ENCODE results near the gene TMEM43. TPM values are rescaled to one million over a fixed set of nuclear protein-coding genes. Genes with fewer than 3 reads are reported as not detected.

Gene TMEM43
- total RNA-seq, 1 donor from 2014 or later: 76.5 TPM

DNA sequence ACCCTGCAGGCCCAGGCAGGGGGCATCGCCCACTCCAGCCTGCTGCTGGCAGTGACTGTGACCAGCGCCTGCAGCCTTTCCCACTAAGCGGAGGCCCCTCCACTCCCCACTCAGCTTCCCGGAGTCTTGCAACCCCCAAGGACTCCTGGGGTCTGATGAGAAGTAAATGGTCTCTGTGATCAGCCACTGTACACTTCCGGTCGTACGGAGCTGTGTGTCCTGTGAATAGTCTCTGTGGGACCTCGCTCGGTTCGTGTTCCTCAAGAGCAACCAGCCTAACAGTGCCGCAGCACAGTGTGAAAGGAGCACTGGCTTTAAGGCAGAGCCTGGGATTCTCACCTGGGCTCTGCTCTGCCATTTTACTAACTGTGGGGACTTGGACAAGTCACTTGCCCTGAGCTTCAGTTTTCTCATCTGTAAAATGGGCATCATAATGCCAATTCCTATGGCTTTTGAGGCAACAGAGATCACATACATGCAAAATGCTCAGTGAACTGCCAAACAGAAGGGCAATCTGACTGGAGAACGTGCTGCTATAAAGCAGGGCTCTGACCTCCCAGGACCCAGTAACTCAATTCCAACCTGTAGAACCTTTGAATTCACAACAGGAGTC is 26.7 kb downstream of the TMEM43 start:
- DNase-seq (ENCODE audit: low spot score): no peak

DNA sequence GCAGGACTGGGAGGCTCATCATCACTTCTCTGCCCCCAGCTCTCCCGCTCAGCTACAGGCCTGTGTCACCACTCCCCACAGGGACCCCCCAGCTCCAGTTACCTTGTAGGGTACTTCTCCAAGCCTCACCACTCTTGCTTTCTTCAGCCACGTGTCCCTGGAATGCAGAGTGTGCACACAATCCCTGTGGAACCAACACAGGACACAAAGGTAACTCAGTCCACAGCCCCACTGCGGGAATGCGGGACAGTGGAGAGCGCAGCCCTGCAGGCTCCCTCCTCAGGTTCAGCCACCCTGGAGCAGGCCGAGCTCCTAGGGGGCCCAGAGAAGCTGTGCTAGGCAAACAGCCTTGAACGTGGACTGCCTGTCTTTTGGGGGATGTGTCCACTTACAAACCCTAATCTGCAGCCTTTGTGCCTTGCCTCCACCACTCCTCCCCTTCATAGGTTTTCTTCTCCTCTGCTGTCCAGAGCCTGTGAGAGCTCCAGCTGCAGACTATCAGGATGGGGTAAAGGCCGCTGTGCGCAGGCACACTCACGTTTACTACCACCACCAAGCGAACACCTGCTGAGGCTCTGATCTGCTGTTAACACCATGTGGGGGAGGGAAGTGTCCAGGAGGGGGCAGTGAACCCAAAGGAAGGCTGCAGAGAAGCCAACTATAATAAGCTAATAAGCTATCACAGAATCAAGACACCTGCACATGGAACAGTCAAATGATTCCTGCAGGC is 27.5 kb downstream of the TMEM43 start:
- no peak for DNase-seq (ENCODE audit: low spot score)

GRCh38 chr3:14152963-14153355 is 28.1 kb downstream of the TMEM43 start:
- no peak for DNase-seq (ENCODE audit: low spot score)

DNA sequence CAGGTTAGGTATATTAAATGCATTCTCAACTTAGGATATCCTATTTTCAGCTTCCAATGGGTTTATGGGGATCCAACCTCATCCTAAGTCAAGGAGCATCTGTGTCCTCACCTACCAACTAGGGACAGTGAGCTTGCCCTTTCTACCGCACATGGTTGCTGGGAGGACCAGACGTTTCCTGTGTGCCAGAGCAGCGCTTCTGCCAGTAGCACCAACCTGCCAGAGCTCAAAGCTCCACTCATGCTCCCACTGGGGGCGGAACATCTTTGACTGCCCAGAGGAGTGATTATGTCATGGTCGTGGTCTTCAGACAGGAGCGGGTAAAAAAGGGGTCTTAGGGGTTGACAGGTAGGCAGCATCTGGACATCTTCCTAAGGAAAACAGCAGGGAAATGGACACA is 28.8 kb downstream of the TMEM43 start:
- no peak for DNase-seq (ENCODE audit: low spot score)

DNA sequence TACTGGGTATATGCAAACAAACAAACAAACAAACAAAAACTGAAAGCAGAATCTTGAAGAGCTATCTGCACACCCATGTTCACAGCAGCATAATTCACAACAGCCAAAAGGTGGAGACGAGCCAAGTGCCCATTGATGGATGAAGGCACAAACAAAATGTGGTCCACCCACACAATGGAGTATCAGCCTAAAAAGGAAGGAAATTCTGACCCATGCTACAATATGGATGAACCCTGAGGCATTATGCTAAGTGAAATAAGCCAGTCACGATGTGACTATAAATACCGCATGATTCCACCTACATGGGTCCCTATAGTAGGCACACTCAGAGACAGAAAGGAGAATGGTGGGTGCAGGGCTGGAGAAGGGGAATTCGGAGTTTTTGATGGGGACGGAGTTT is 29.4 kb downstream of the TMEM43 start:
- no peak for DNase-seq (ENCODE audit: low spot score)

- DNase-seq (ENCODE audit: low spot score): no peak
Measured at GRCh38 chr3:14154895-14155440, 30.1 kb downstream of the TMEM43 start.

DNA sequence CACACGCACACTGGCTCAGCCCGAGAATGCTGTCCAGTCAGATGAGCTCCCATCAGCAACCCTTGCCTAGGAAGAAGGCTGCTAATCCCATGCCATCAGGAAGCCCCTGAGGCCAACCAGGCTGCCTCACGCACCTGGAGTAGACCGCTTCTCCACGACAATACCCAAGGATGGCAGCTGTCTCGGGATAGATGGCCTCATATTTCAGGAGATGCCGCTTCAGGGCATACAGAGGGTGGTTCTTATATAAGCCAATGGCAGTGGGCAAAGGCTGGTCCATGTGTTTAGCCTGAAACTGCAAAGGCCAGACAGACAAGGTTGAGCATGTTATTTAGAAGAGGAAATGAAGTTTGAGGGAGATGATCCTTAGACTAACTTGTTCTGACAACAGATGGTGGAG is 31.3 kb downstream of the TMEM43 start:
- no peak for DNase-seq (ENCODE audit: low spot score)

DNA sequence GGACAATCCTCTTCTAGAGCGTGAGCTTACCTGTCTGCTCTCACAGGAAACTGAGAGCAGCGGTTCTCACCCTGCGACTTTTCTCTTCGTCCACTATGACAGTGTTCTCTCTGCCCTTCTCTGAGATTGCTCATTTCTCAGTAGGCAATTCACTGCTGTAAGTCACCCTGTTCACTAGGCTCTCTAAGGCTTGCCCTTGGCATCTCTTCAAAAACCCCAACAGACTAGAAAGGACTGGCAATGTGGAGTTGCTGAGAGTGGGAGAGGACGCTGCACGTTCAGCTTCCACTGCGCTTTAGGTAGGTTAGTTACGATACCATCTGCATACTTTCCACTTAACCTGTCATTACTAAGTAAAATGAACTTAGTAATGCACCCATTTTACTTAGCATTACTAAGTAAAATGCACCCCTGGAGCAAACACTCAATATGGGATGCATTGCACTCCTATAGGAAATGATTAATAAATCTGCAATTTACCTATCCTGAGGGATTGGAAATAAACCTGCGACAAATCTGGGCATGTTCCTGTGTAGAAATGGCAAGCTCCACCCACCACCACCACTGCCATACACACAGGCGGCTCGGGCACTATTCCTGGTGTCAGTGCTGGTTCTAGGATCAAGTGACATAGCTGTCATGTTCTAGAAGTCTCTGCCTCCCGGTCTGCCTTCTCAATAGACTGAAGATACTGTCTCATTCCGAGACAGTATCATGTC is 32.1 kb downstream of the TMEM43 start:
- no peak for DNase-seq (ENCODE audit: low spot score)

- no peak for DNase-seq (ENCODE audit: low spot score)
Measured at GRCh38 chr3:14157951-14158350, 33.1 kb downstream of the TMEM43 start.

- DNase-seq (ENCODE audit: low spot score): no peak
Measured at GRCh38 chr3:14158370-14158769, 33.5 kb downstream of the TMEM43 start.

DNA sequence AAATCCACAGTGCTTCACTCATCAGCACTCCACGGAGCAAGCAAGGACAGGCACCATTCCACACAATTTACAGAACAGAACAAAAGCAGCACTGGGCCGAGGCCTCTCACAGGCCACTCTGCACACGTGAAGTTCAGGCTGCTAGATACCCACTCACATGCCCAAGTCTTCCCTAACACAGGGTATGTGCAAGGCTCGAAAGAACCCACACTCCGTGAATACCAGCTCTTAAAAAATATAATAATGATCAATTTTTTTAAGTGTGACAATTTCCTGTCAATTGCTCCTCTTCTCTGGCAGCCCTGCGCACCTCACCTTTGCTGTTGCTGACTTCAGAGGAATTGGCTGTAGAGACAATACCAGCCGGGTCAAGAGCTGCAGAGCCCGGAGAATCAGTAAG is 34.6 kb downstream of the TMEM43 start:
- no peak for DNase-seq (ENCODE audit: low spot score)

- DNase-seq (ENCODE audit: low spot score): no peak
Measured at GRCh38 chr3:14161282-14161681, 36.4 kb downstream of the TMEM43 start.

DNA sequence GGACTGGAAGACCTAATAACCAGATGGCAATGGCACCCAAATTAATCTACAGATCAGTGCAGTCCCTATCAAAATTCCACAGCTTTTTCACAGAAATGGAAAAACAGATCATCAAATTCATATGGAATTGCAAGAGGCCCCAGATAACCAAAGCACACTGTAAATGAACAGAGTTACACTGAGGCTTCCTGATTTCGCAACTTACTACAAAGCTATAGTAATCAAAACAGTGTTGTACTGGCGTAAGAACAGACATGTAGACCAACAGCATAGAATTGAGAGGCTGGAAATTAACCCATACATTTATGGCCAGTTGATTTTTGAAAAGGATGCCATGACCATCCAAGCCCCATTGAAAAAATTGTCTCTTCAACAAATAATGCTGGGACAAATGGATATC is 37.3 kb downstream of the TMEM43 start:
- no peak for DNase-seq (ENCODE audit: low spot score)

DNA sequence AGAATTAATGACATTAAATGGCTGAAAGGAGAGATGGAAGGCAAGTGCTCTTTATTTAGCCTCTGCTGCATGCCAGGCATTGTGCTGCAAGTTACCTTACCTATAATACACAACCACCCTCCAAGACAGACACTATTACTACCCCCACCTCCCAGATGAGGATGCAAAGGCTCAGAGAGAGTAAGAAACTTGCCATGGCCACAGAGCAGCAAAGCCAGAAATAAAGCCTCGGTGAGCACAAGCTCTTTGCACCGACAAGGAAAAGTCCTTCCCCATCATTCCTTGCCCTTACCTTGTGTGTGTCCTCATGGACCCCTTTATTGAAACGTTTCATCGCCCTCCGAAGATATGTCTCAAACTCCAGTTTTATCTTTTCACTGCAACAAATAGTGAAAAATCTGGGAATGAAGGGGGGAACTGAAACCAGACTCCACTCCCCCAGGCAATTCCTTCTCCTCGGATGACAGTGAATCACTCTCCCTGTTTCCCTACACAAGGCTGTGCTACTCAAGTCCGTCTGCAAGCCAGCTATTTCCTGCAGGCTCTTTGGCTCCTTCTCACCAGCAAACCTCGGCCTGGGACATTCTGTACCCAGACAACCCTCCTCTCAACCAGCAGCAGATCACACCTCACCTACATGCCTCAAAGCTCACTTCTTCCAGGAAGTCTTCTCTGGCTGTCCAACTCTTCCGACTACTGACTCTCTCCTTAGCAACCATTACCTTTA is 42.2 kb downstream of the TMEM43 start:
- DNase-seq (ENCODE audit: low spot score): no peak

DNA sequence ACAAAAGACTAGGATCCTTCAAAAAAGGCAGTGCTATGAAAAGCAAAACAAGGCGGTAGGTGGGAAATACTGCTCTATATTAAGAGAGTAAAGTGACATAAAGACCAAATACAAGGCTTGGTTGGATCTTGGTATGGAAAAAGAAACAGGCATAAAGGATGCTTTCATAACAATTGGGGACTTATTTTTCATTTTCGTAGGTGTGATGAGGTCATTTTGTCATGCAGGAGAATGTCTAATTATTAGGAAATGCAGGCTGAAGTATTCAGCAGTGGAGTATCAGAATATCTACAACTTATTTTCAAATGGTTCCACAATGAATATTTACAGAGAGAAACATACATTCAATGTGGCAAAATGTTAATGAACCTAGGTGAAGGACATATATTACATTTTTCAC is 44.6 kb downstream of the TMEM43 start:
- no peak for DNase-seq (ENCODE audit: low spot score)

GRCh38 chr3:14169871-14170270 is 45.0 kb downstream of the TMEM43 start:
- no peak for DNase-seq (ENCODE audit: low spot score)

DNA sequence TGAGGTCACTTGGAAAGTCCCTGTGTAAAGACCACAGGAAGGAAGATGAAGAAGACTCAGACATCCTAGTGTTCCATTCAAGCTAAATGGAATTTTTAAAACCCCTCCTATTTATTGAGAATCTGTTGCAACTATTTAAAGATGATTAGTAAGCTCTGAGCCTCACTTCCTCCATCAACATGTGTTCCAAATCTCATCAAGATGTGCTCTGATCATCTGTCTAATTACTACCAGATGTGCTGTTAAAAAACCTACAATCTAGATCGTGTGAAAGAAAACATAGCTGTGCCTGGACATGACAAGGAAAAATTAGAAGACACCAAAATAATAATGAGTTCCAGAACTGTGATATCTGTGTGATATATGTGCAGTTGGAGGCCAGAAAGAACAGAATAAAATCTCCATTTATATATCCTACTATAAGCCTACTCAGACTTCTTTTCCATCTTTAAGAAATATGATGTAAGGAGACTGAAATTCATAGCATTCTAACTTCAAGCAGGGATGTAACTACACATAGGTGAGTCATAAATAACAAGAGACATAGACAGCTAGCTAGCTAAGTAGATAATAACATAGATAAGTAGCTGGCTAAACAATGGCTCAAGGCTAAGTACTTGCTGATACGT is 45.8 kb downstream of the TMEM43 start:
- DNase-seq (ENCODE audit: low spot score): no peak

DNA sequence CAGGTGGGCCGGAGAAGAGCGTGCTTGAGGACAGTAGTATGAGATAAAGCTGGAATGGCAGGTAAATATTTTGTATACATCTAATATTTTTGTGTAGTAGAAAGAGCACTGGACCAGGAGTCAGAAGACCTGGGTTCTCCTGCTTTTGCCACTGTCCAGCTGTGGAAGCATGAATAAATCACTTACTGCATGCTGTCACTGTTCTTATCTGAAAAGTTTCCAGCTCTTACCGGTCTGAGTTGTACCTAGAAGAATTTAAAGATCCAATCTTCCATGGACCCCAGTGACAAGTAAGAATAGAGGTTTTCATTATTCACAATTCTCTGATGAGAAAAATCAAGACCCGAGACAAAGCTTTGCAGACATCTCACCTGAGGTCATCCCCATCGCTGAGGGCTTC is 47.6 kb downstream of the TMEM43 start:
- DNase-seq (ENCODE audit: low spot score): no peak

DNA sequence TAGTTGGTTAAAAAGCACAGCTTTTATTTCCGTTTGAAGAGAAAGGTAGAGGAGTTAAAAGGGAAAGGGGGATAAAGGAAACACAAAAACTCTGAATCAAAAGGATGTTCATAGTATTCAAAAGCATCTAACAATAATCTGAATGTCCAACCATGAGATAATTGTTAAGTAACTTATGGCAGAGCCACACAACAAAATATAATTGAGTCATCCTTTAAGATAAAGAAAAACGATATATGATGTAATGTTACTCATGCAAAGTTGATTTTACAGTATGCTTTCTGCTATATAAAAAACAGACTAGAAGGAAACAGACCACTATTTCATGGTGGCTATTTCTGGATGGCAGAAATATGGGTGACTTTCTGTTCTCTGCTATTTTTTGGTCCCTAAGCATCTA is 49.6 kb downstream of the TMEM43 start:
- DNase-seq (ENCODE audit: low spot score): no peak

DNA sequence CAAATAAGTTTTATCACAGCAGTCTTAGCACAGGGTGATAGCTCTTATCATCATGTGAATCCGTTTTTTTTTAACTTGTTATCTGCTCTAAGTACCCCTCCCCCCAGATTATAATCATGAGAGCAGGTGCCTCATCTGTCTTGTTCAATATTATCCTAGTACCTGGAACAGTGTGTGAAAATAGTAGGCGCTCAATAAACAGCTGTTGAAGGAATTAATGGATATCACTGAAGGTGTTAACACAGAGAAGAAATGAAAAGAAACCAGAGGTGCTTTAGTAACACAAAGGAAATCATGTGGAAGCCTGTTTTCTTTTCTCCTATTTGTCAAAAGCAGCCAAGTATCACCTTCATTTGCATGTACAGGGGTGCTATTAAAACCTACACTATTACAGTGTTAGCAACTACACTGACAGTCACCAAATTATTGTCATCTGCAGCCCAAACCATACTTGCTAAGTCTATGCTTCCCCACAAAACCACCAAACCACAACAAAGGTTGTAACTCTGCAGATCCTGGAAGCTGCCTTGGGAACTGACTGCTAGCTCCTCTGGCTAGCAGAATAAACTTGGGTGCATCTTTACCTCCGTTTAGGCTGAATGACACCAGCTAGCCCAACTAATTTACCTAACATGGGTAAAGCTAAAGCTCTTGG is 50.7 kb downstream of the TMEM43 start:
- DNase-seq (ENCODE audit: low spot score): no peak

DNA sequence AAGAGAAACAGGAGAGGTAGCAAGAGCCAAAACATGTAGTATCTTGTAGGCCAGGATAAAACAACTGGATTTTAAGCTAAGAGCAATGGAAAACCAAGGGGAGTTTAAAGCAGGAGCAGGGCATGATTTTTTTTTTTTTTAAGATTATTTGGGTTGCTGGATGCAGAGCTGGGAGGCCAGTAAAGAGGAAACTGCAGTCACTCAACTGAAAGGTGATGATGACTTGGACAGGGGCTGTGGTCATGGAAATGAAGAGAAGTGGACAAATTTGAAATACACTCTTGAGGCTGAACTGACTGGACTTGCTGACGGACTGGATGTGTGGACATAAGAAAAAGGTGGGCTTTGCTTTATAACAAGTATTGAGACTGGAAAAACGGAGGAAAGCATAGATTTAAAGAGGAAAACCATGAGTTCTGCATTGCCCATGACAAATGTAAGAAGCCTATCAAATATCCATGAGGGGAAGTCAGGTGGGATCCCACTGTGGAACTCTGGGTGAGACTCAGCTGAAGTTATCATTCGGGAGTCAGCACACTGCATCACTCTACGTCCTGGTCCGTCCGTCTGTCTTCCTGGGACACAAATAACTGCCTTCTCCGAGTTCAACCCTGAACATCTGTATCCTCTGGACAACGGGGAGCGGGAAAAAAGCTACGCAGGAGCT is 52.9 kb downstream of the TMEM43 start:
- no peak for DNase-seq (ENCODE audit: low spot score)

All from ureter (tissue), 1 donor.